ENCODE data around the gene FOXQ1.

FOXQ1 gene

DNA sequence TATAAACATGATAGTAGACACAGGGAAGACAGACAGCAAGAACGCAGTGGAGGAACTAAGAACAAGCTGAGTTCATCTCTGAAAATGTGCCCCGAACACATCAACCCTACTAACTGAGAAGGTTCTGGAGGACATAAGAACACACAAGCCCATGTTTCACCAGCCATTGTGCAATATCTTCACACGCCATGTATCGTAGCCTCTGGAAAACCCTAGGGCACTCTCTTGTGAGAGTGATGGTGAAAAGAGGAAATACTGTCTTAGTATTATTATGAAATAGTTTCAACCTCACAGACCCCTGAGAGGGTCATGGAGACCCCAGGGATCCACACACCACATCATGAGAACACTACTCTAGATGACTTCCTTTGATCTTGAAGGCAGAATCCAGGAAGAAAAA, 51.4 kb downstream of the FOXQ1 start:
- no peak for DNase-seq (ENCODE audit: low spot score)

DNA sequence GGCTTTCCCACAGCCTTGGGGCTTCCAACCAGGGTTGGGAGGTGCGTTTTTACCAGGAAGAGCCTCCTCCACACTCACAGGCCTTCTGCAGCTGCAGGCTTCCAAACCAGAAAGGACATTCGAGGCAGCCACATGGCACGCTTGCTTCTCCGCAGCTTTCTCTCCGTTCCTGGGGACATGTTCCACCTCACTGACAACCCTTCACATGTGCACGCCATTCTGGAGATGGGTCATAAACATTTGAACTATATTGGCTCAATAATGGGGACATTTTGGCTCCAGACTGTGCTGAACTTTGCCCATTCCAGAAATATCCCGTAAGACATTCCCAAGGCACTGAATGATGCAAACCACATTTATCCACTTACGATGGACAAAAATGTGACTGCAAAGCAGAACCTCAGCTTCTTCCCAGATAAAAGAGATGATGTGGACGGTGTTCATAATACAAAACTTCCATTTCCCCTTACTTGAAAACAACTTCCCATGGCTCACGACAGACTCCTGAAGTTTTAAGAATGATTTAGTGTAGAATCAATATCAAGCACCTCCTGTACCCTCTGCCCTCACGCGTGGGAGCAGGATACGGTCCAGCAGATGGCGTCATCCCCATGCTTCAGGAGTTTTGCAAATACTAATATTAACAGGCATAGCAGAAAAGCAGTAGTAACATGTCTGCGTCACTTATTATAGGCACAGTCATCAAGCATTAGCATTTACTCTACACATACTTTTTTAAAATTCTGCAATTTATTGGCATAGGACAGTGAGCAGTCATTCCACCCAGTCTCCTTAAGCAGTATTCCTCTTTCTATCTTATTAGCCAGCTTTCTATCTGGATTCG, 52.1 kb downstream of the FOXQ1 start:
- DNase-seq (ENCODE audit: low spot score) = peak; percentile 12

All from RKO (cell line).